ENCODE measurements around the gene ELP5.

DNA sequence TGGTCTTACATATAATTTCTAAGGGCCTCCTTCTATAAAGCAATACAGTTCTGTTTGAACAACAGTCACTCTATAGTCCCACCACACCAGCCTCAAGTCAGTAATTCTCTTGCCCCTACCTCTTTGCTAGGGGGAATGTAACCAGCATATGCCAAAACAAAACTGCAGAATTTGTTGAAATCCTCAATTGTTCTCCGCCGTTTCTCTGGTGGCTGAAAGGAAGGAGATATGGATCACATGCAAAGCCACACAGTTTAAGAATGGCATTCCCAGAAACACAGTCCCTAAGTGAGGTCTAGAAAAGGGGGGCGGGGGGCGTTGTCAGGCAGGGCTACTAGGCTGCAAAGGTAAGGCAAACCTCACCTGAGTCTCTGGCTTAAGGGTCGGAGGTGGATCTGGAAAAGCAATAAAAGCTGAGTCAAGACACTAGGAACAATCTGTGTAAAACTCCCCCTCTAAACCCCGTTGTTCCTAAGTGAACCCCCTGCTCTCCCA is 14.7 kb upstream of the ELP5 start:
- TF ChIP-seq CTCF (IDR thresholded peaks at IDR 0.05; ENCODE audit: low read depth, low read length) (no peak), EZH2phosphoT487 (IDR thresholded peaks at IDR 0.05; ENCODE audit: low read depth) (no peak)
